ENCODE measurements around the gene SYNGR4.
"Not testable (repeated sequence)": the region's sequence is repeated elsewhere in the genome, so short reads cannot be mapped to it uniquely, and the experiment has no call there.

Gene SYNGR4

GRCh38 chr19:48363810-48364597, at the start of gene SYNGR4, which contains the start of gene TMEM143:
TSS of gene SYNGR4 (plus strand) at chr19:48364367. CDS start at chr19:48365843, 1,476 bp downstream.
TSS of gene TMEM143 (minus strand) at chr19:48363940. CDS start at chr19:48363920, 20 bp downstream.
- peak; percentile 94 for DNase-seq
- Histone ChIP-seq H3K9me3 (ENCODE audit: severe bottlenecking) (peaks cover 7% of the 10 kb centered on the region), H3K36me3 (no peaks in the 10 kb centered on the region), H3K27ac (peak within 1 kb of the TSS; percentile 81), H3K27me3 (ENCODE audit: insufficient read depth, low read depth, severe bottlenecking) (no peaks in the 10 kb centered on the region), H3K4me3 (ENCODE audit: low read depth, low read length) (peak within 1 kb of the TSS; percentile 52)
- no peak for TF ChIP-seq CTCF (IDR thresholded peaks at IDR 0.05; ENCODE audit: low read depth, low read length)

GRCh38 chr19:48315712-48316111, 48.5 kb upstream of the SYNGR4 start:
- no peaks in the 10 kb centered on the region for H3K9me3 ChIP-seq (ENCODE audit: severe bottlenecking)
- no peak overlapping the region for H3K27ac ChIP-seq
- DNase-seq, result no peak
- H3K36me3 ChIP-seq, result no peaks in the 10 kb centered on the region
- TF ChIP-seq CTCF (IDR thresholded peaks at IDR 0.05; ENCODE audit: low read depth, low read length), result no peak
- no peak overlapping the region for H3K4me3 ChIP-seq (ENCODE audit: low read depth, low read length)
- no peaks in the 10 kb centered on the region for H3K27me3 ChIP-seq (ENCODE audit: insufficient read depth, low read depth, severe bottlenecking)

- H3K9me3 ChIP-seq (ENCODE audit: severe bottlenecking); DNase-seq; H3K27me3 ChIP-seq (ENCODE audit: insufficient read depth, low read depth, severe bottlenecking); H3K4me3 ChIP-seq (ENCODE audit: low read depth, low read length); H3K36me3 ChIP-seq; H3K27ac ChIP-seq: not testable (repeated sequence)
Measured at GRCh38 chr19:48317708-48317960, 46.5 kb upstream of the SYNGR4 start.

GRCh38 chr19:48318286-48318987, 45.7 kb upstream of the SYNGR4 start:
- Histone ChIP-seq H3K9me3 (ENCODE audit: severe bottlenecking) (no peaks in the 10 kb centered on the region), H3K36me3 (no peaks in the 10 kb centered on the region), H3K27ac (no peak overlapping the region), H3K4me3 (ENCODE audit: low read depth, low read length) (no peak overlapping the region), H3K27me3 (ENCODE audit: insufficient read depth, low read depth, severe bottlenecking) (no peaks in the 10 kb centered on the region)
- no peak for TF ChIP-seq CTCF (IDR thresholded peaks at IDR 0.05; ENCODE audit: low read depth, low read length)
- DNase-seq, result no peak

- TF ChIP-seq CTCF (IDR thresholded peaks at IDR 0.05; ENCODE audit: low read depth, low read length), result peak; percentile 64
- peak overlapping the region; percentile 94 for H3K27ac ChIP-seq
- H3K27me3 ChIP-seq (ENCODE audit: insufficient read depth, low read depth, severe bottlenecking), result no peaks in the 10 kb centered on the region
- H3K36me3 ChIP-seq, result no peaks in the 10 kb centered on the region
- peak; percentile 87 for DNase-seq
- H3K4me3 ChIP-seq (ENCODE audit: low read depth, low read length), result no peak overlapping the region
- H3K9me3 ChIP-seq (ENCODE audit: severe bottlenecking), result no peaks in the 10 kb centered on the region
Measured at GRCh38 chr19:48319647-48320541, 44.3 kb upstream of the SYNGR4 start.

- DNase-seq, result peak; percentile 99
- H3K4me3 ChIP-seq (ENCODE audit: low read depth, low read length), result peak overlapping the region; percentile 61
Measured at GRCh38 chr19:48321372-48321621, 42.9 kb upstream of the SYNGR4 start.

More at GRCh38 chr19:48321372-48321621, 42.9 kb upstream of the SYNGR4 start:
- H3K36me3 ChIP-seq, result no peaks in the 10 kb centered on the region
- peak overlapping the region; percentile 94 for H3K27ac ChIP-seq
- no peak for TF ChIP-seq CTCF (IDR thresholded peaks at IDR 0.05; ENCODE audit: low read depth, low read length)
- H3K27me3 ChIP-seq (ENCODE audit: insufficient read depth, low read depth, severe bottlenecking), result no peaks in the 10 kb centered on the region
- H3K9me3 ChIP-seq (ENCODE audit: severe bottlenecking), result no peaks in the 10 kb centered on the region

Data from WERI-Rb-1 (cell line).